SK-N-SH (cell line): Measurements from ENCODE around the gene TNFAIP3. TPM values are rescaled to one million over a fixed set of nuclear protein-coding genes. Genes with fewer than 3 reads are reported as not detected.

Experiments used
- CTCF ChIA-PET: fragments of 300-600, 350-600 bp; formaldehyde crosslinking; extraction: SDS; loops from one replicate; lab custom pipeline; 2021; lab: Yijun Ruan, JAX
- POLR2A ChIA-PET: fragments of 350-600 bp; sonication (Branson Sonifier 250); formaldehyde crosslinking; extraction: SDS; loops from one replicate; lab custom pipeline; 2020; ENCODE audit warnings: antibody characterized with exemption, inconsistent platforms; lab: Yijun Ruan, JAX
- DNase-seq: peaks from one replicate; pipeline ENCODE4 v3.0.0; 2012
- H2AFZ ChIP-seq: fragments of 200-600 bp; sonication (generic); 2 replicates; pipeline ENCODE4 v1.8.1; 2016; ENCODE audit warnings: antibody characterized with exemption, mild to moderate bottlenecking, low read depth
- H3F3A ChIP-seq: fragments of 200-600 bp; sonication (generic); replicated peaks from 2 replicates; pipeline ENCODE3; 2016; ENCODE audit warnings: antibody characterized with exemption, mild to moderate bottlenecking; ENCODE audit not compliant: insufficient read depth
- H3K27ac ChIP-seq, 2 experiments: fragments of 200-500 bp in 1 of 2; fragments of 200-600 bp in 1 of 2; sonication (Bioruptor generic) in 1 of 2; sonication (generic), shearing (Covaris generic) in 1 of 2; 2 replicates each; pipeline versions ENCODE4 v1.5.1 to v1.6.1; 2014 to 2016; ENCODE audit warnings: low read depth in 2 of 2, inconsistent platforms in 1 of 2, low read length in 1 of 2, mild to moderate bottlenecking in 1 of 2, mixed read lengths in 1 of 2
- H3K27me3 ChIP-seq: fragments of 200-600 bp; sonication (generic), shearing (Covaris generic); 2 replicates; pipeline ENCODE4 v1.6.1; 2016; ENCODE audit warnings: mixed run types; ENCODE audit not compliant: insufficient read depth
- H3K36me3 ChIP-seq, 2 experiments: fragments of 200-500 bp in 1 of 2; fragments of 200-600 bp in 1 of 2; sonication (Bioruptor generic) in 1 of 2; sonication (generic) in 1 of 2; replicated peaks in 1 of 2; 2 replicates each; pipeline versions ENCODE3 to v1.5.1; 2014 to 2016; ENCODE audit warnings: low read length in 1 of 2, mild to moderate bottlenecking in 1 of 2; ENCODE audit not compliant: insufficient read depth in 2 of 2, control insufficient read depth in 1 of 2
- H3K4me1 ChIP-seq, 2 experiments: fragments of 200-500 bp in 1 of 2; fragments of 200-600 bp in 1 of 2; sonication (Bioruptor generic) in 1 of 2; sonication (generic), shearing (Covaris generic) in 1 of 2; 2 replicates each; pipeline versions ENCODE4 v1.5.1 to v1.6.1; 2014 to 2016; ENCODE audit warnings: low read depth in 1 of 2, low read length in 1 of 2, mixed run types in 1 of 2; ENCODE audit not compliant: insufficient read depth in 2 of 2, control insufficient read depth in 1 of 2
- H3K4me2 ChIP-seq: fragments of 200-600 bp; sonication (generic), shearing (Covaris generic); 2 replicates; pipeline ENCODE4 v1.6.1; 2017; ENCODE audit warnings: mixed run types
- H3K4me3 ChIP-seq, 2 experiments: fragments of 200-500 bp in 1 of 2; fragments of 200-600 bp in 1 of 2; sonication (Bioruptor generic) in 1 of 2; sonication (generic), shearing (Covaris generic) in 1 of 2; 2 replicates each; pipeline versions ENCODE4 v1.5.1 to v1.8.1; 2014 to 2016; ENCODE audit warnings: low read depth in 2 of 2, inconsistent platforms in 1 of 2, low read length in 1 of 2, mild to moderate bottlenecking in 1 of 2, mixed read lengths in 1 of 2, moderate library complexity in 1 of 2
- H3K79me2 ChIP-seq: fragments of 200-600 bp; sonication (generic); 2 replicates; pipeline ENCODE4 v1.8.1; 2017; ENCODE audit warnings: mild to moderate bottlenecking; ENCODE audit not compliant: insufficient read depth
- H3K9ac ChIP-seq: fragments of 200-600 bp; sonication (generic); 2 replicates; pipeline ENCODE4 v1.6.1; 2017; ENCODE audit warnings: mixed run types
- H3K9me2 ChIP-seq: fragments of 200-600 bp; sonication (generic); 2 replicates; pipeline ENCODE4 v1.6.1; 2017; ENCODE audit warnings: mixed run types
- H3K9me3 ChIP-seq: fragments of 200-600 bp; sonication (generic); 2 replicates; pipeline ENCODE4 v1.6.1; 2017; ENCODE audit warnings: mixed run types, mild to moderate bottlenecking, moderate library complexity
- H4K20me1 ChIP-seq: fragments of 200-600 bp; sonication (generic); 2 replicates; pipeline ENCODE4 v1.6.1; 2017; ENCODE audit warnings: mild to moderate bottlenecking, mixed run types; ENCODE audit not compliant: insufficient read depth
- CHD2 ChIP-seq: fragments of 150-350 bp; IDR thresholded peaks from 2 replicates; pipeline ENCODE4 v1.6.1; 2018; ENCODE audit warnings: low read length; ENCODE audit not compliant: partially characterized antibody
- EZH2phosphoT487 ChIP-seq: fragments of 200-600 bp; sonication (generic); IDR thresholded peaks from 2 replicates; pipeline ENCODE4 v1.6.1; 2017; ENCODE audit warnings: low read depth, mixed run types, mild to moderate bottlenecking, antibody characterized with exemption, moderate library complexity, borderline replicate concordance
- FOSL2 ChIP-seq: IDR thresholded peaks from 2 replicates; pipeline ENCODE4 v1.4.0; 2012; ENCODE audit warnings: low read depth, mild to moderate bottlenecking, moderate library complexity, borderline replicate concordance
- FOXM1 ChIP-seq: IDR thresholded peaks from 2 replicates; pipeline ENCODE4 v1.4.0; 2012; ENCODE audit warnings: low read depth, mild to moderate bottlenecking
- GABPA ChIP-seq: IDR thresholded peaks from 2 replicates; pipeline ENCODE4 v1.4.0; 2012; ENCODE audit warnings: low read depth, mild to moderate bottlenecking
- JUND ChIP-seq: IDR thresholded peaks from 2 replicates; pipeline ENCODE4 v1.4.0; 2012
- MXI1 ChIP-seq: IDR thresholded peaks from 2 replicates; pipeline ENCODE4 v1.6.1; 2012; ENCODE audit warnings: mild to moderate bottlenecking, low read depth, low read length, improper control_type of control experiment
- NFIC ChIP-seq: IDR thresholded peaks from 2 replicates; pipeline ENCODE4 v1.4.0; 2012; ENCODE audit warnings: borderline replicate concordance
- POLR2AphosphoS5 ChIP-seq: IDR thresholded peaks from 2 replicates; pipeline ENCODE4 v1.6.1; 2012; ENCODE audit warnings: low read depth, low read length
- RAD21 ChIP-seq: IDR thresholded peaks from 2 replicates; pipeline ENCODE4 v1.6.1; 2012; ENCODE audit warnings: mild to moderate bottlenecking, low read length
- RCOR1 ChIP-seq: fragments of 150-350 bp; IDR thresholded peaks from 2 replicates; pipeline ENCODE4 v1.6.1; 2017; ENCODE audit warnings: antibody characterized with exemption, low read length
- SIN3A ChIP-seq: IDR thresholded peaks from 2 replicates; pipeline ENCODE4 v1.6.1; 2012; ENCODE audit warnings: low read depth, mild to moderate bottlenecking, low read length, moderate library complexity, borderline replicate concordance
- SMC3 ChIP-seq: IDR thresholded peaks from 2 replicates; pipeline ENCODE4 v1.6.1; 2012; ENCODE audit warnings: low read depth, low read length, improper control_type of control experiment
- TAF1 ChIP-seq: IDR thresholded peaks from 2 replicates; pipeline ENCODE4 v1.6.1; 2012; ENCODE audit warnings: low read depth, mild to moderate bottlenecking, low read length, moderate library complexity, borderline replicate concordance
- TCF12 ChIP-seq: IDR thresholded peaks from 2 replicates; pipeline ENCODE4 v1.4.0; 2012
- WGBS: methylation state at CpG from one replicate; pipeline ENCODE4 v1.1.6; 2017; ENCODE audit warnings: low lambda C conversion rate; 5-methylcytosine and 5-hydroxymethylcytosine counted together
- polyA plus RNA-seq, 3 experiments: library from polyadenylated mRNA; depleted of rRNA; stranded (reverse); fragments of >200 nt; gene quantifications; 2 replicates each; pipeline ENCODE4 v1.2.3, GENCODE V29; 2012
- TF ChIP-seq, protein P1 (sequence below): IDR thresholded peaks from 2 replicates; pipeline ENCODE4; 2012
- TF ChIP-seq, protein P2 (sequence below): fragments of 150-350 bp; IDR thresholded peaks from 2 replicates; pipeline ENCODE4 v1.6.1; 2017; ENCODE audit warnings: antibody characterized with exemption, low read length, low read depth, borderline replicate concordance
- TF ChIP-seq, protein P3 (sequence below): IDR thresholded peaks from 2 replicates; pipeline ENCODE4 v1.4.0; 2012; ENCODE audit warnings: low read depth
- TF ChIP-seq, protein P4 (sequence below): IDR thresholded peaks from 2 replicates; pipeline ENCODE4 v1.6.1; 2012; ENCODE audit warnings: mild to moderate bottlenecking, low read depth, low read length, moderate library complexity
- TF ChIP-seq, protein P5 (sequence below): fragments of 200-600 bp; sonication (generic); IDR thresholded peaks from 2 replicates; pipeline ENCODE4 v1.6.1; 2017; ENCODE audit warnings: antibody characterized with exemption, mild to moderate bottlenecking, moderate library complexity

The TNFAIP3 gene
- polyA plus RNA-seq, 1 of the 3 experiments (the other 2 are of a cell fraction) = 1.0 TPM

DNA sequence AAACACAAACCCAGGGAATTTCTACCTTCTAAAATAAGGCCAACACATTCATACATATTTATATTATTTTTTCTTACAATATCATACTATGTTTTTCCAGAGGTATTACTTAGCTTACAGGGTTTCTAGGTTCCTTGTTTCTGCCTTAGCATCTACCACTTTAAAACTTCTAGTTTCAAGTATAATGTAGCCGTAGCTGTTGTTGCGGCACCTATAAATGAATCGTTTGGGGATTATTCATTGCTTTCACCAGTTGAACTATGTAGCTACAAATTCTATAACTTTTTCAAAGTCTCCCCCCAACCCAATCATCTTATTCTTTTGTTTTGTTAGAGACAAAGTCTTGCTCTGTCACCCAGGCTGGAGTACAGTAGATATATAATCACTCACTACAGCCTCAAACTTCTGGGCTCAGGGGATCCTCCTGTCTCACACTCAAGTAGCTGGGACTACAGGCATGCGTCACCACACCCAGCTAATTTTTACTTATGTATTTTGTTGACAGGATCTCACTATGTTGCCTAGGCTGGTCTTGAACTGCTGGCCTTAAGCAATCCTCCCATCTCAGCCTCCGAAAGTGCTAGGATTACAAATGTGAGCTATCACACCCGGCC lies 43.9 kb downstream of the TNFAIP3 start:
- H3K9me3 ChIP-seq = no peaks in the 10 kb centered on the region
- no peak overlapping the region for H3K27ac ChIP-seq
- H3F3A ChIP-seq = no peaks in the 10 kb centered on the region
- no peak for DNase-seq
- no peaks in the 10 kb centered on the region for H4K20me1 ChIP-seq
- H3K9ac ChIP-seq = no peak overlapping the region
- no peaks in the 10 kb centered on the region for H3K9me2 ChIP-seq
- ChIA-PET CTCF (no interaction called here), POLR2A (no interaction called here)
- no peaks in the 10 kb centered on the region for H3K36me3 ChIP-seq
- H3K79me2 ChIP-seq = no peaks in the 10 kb centered on the region
- no peaks in the 10 kb centered on the region for H3K4me1 ChIP-seq
- H3K4me3 ChIP-seq = no peak overlapping the region
- H2AFZ ChIP-seq = no peak overlapping the region
- no peak overlapping the region for H3K4me2 ChIP-seq
- TF ChIP-seq RCOR1 = no peak
- WGBS = 22% methylated on average over 6 of the region's 6 CpGs
- peaks cover 11% of the 10 kb centered on the region; the same call in 1 of the 2 replicates for H3K27me3 ChIP-seq

DNA sequence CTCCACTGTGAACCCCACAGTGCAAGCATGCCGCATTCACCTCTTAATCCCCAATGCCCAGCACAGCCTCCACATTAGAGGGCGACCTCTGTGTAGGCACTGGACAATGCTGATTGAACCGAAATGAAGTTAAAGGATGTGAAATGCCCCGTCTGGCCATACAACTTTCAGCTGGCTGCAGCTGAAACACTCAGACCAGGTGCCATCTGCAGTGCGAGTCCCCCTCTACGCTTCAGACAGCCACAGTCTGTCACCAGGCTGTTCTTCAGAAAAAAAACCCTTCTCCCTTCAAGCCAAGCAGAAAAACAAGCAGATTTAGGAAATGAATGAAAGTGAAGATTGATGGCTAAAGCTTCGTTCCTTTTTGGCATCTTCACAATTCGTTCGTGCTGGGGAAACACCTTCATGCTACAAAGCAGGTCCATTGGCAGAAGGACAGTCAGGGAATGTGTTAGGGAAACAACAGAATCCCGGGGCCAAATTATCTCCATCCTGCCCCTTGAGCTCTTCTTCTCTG lies 44.7 kb downstream of the TNFAIP3 start:
- DNase-seq = no peak
- H3F3A ChIP-seq = no peaks in the 10 kb centered on the region
- H3K4me2 ChIP-seq = no peak overlapping the region
- no peaks in the 10 kb centered on the region for H4K20me1 ChIP-seq
- H3K9me2 ChIP-seq = no peaks in the 10 kb centered on the region
- ChIA-PET POLR2A (no interaction called here), CTCF (no interaction called here)
- no peaks in the 10 kb centered on the region for H3K36me3 ChIP-seq
- no peak overlapping the region for H3K9ac ChIP-seq
- TF ChIP-seq TAF1 = no peak
- no peak for TF ChIP-seq FOXM1
- no peak for TF ChIP-seq RAD21
- no peak for TF ChIP-seq CHD2
- TF ChIP-seq, protein P1, sequence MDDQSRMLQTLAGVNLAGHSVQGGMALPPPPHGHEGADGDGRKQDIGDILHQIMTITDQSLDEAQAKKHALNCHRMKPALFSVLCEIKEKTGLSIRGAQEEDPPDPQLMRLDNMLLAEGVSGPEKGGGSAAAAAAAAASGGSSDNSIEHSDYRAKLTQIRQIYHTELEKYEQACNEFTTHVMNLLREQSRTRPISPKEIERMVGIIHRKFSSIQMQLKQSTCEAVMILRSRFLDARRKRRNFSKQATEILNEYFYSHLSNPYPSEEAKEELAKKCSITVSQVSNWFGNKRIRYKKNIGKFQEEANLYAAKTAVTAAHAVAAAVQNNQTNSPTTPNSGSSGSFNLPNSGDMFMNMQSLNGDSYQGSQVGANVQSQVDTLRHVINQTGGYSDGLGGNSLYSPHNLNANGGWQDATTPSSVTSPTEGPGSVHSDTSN = no peak
- TF ChIP-seq NFIC = no peak
- no peak for TF ChIP-seq EZH2phosphoT487
- TF ChIP-seq SIN3A = no peak
- TF ChIP-seq, protein P2, sequence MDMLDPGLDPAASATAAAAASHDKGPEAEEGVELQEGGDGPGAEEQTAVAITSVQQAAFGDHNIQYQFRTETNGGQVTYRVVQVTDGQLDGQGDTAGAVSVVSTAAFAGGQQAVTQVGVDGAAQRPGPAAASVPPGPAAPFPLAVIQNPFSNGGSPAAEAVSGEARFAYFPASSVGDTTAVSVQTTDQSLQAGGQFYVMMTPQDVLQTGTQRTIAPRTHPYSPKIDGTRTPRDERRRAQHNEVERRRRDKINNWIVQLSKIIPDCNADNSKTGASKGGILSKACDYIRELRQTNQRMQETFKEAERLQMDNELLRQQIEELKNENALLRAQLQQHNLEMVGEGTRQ = no peak
- TF ChIP-seq, protein P3, sequence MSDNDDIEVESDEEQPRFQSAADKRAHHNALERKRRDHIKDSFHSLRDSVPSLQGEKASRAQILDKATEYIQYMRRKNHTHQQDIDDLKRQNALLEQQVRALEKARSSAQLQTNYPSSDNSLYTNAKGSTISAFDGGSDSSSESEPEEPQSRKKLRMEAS = no peak
- no peak for TF ChIP-seq POLR2AphosphoS5
- TF ChIP-seq, protein P4, sequence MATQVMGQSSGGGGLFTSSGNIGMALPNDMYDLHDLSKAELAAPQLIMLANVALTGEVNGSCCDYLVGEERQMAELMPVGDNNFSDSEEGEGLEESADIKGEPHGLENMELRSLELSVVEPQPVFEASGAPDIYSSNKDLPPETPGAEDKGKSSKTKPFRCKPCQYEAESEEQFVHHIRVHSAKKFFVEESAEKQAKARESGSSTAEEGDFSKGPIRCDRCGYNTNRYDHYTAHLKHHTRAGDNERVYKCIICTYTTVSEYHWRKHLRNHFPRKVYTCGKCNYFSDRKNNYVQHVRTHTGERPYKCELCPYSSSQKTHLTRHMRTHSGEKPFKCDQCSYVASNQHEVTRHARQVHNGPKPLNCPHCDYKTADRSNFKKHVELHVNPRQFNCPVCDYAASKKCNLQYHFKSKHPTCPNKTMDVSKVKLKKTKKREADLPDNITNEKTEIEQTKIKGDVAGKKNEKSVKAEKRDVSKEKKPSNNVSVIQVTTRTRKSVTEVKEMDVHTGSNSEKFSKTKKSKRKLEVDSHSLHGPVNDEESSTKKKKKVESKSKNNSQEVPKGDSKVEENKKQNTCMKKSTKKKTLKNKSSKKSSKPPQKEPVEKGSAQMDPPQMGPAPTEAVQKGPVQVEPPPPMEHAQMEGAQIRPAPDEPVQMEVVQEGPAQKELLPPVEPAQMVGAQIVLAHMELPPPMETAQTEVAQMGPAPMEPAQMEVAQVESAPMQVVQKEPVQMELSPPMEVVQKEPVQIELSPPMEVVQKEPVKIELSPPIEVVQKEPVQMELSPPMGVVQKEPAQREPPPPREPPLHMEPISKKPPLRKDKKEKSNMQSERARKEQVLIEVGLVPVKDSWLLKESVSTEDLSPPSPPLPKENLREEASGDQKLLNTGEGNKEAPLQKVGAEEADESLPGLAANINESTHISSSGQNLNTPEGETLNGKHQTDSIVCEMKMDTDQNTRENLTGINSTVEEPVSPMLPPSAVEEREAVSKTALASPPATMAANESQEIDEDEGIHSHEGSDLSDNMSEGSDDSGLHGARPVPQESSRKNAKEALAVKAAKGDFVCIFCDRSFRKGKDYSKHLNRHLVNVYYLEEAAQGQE = no peak
- TF ChIP-seq RCOR1 = no peak
- no peak for TF ChIP-seq JUND
- TF ChIP-seq FOSL2 = no peak
- no peak for TF ChIP-seq MXI1
- no peak for TF ChIP-seq SMC3
- no peak for TF ChIP-seq GABPA
- no peak for TF ChIP-seq TCF12
- TF ChIP-seq, protein P5, sequence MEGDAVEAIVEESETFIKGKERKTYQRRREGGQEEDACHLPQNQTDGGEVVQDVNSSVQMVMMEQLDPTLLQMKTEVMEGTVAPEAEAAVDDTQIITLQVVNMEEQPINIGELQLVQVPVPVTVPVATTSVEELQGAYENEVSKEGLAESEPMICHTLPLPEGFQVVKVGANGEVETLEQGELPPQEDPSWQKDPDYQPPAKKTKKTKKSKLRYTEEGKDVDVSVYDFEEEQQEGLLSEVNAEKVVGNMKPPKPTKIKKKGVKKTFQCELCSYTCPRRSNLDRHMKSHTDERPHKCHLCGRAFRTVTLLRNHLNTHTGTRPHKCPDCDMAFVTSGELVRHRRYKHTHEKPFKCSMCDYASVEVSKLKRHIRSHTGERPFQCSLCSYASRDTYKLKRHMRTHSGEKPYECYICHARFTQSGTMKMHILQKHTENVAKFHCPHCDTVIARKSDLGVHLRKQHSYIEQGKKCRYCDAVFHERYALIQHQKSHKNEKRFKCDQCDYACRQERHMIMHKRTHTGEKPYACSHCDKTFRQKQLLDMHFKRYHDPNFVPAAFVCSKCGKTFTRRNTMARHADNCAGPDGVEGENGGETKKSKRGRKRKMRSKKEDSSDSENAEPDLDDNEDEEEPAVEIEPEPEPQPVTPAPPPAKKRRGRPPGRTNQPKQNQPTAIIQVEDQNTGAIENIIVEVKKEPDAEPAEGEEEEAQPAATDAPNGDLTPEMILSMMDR = no peak
- H3K9me3 ChIP-seq = no peaks in the 10 kb centered on the region
- H3K4me3 ChIP-seq = no peak overlapping the region
- 7% methylated on average over 10 of the region's 10 CpGs for WGBS
- no peak overlapping the region for H2AFZ ChIP-seq
- H3K27me3 ChIP-seq = peaks cover 11% of the 10 kb centered on the region; the same call in 1 of the 2 replicates
- H3K4me1 ChIP-seq = no peaks in the 10 kb centered on the region
- no peaks in the 10 kb centered on the region for H3K79me2 ChIP-seq
- no peak overlapping the region for H3K27ac ChIP-seq
